HG03175 (cell line): ENCODE results near the gene PDILT.
"Not testable (repeated sequence)": the region's sequence is repeated elsewhere in the genome, so short reads cannot be mapped to it uniquely, and the experiment has no call there.

Source experiments
- ATAC-seq: cut with Tn5 transposase; IDR thresholded peaks from one replicate; pipeline ENCODE4 v1.9.1; 2021; ENCODE audit warnings: mild to moderate bottlenecking, moderate library complexity; ENCODE audit not compliant: unreplicated experiment

The PDILT gene

GRCh38 chr16:20323591-20324117 lies 80.9 kb downstream of the PDILT start:
- ATAC-seq: no peak

- no peak for ATAC-seq
Measured at GRCh38 chr16:20322696-20323095, 81.8 kb downstream of the PDILT start.

GRCh38 chr16:20321671-20322070 lies 82.9 kb downstream of the PDILT start:
- ATAC-seq: no peak

- ATAC-seq: not testable (repeated sequence)
Measured at GRCh38 chr16:20321051-20321450, 83.5 kb downstream of the PDILT start.

GRCh38 chr16:20320592-20320991 lies 83.9 kb downstream of the PDILT start:
- ATAC-seq: no peak

- no peak for ATAC-seq
Measured at GRCh38 chr16:20320178-20320577, 84.4 kb downstream of the PDILT start.

- no peak for ATAC-seq
Measured at GRCh38 chr16:20319406-20319805, 85.1 kb downstream of the PDILT start.

GRCh38 chr16:20318437-20318836 lies 86.1 kb downstream of the PDILT start:
- ATAC-seq: no peak

- ATAC-seq: no peak
Measured at GRCh38 chr16:20318006-20318405, 86.5 kb downstream of the PDILT start.

GRCh38 chr16:20317117-20317516 lies 87.4 kb downstream of the PDILT start:
- no peak for ATAC-seq

- no peak for ATAC-seq
Measured at GRCh38 chr16:20316715-20317114, 87.8 kb downstream of the PDILT start.

GRCh38 chr16:20315764-20316163 lies 88.8 kb downstream of the PDILT start:
- no peak for ATAC-seq

GRCh38 chr16:20314575-20314974 lies 90.0 kb downstream of the PDILT start:
- ATAC-seq: no peak

- no peak for ATAC-seq
Measured at GRCh38 chr16:20313741-20314140, 90.8 kb downstream of the PDILT start.

GRCh38 chr16:20312536-20313095 lies 91.9 kb downstream of the PDILT start:
- ATAC-seq: not testable (repeated sequence)

GRCh38 chr16:20311548-20311947 lies 93.0 kb downstream of the PDILT start:
- ATAC-seq: no peak

- ATAC-seq: no peak
Measured at GRCh38 chr16:20310421-20311395, 93.8 kb downstream of the PDILT start.

GRCh38 chr16:20309786-20310185 lies 94.8 kb downstream of the PDILT start:
- ATAC-seq: no peak
